Lung (tissue), 12 donors: Measurements from ENCODE around the gene RNF217. TPM values are rescaled to one million over a fixed set of nuclear protein-coding genes. Genes with fewer than 3 reads are reported as not detected.

Experiments
- ATAC-seq: fragments of 200-7000 bp; cut with Tn5 transposase; one replicate; pipeline ENCODE4 v1.9.1; 2020; ENCODE audit warnings: moderate number of reproducible peaks; ENCODE audit not compliant: insufficient read depth, low FRiP score
- DNase-seq, 3 donors: peaks; one replicate each; pipeline ENCODE4 v3.0.0-alpha.2; 2013 to 2017
- H3K27ac ChIP-seq, 2 donors: one replicate each; pipeline ENCODE4 v1.5.1; 2013; ENCODE audit warnings: mild to moderate bottlenecking in 2 of 2, moderate library complexity in 2 of 2, control low read depth in 1 of 2, inconsistent platforms in 1 of 2, low read depth in 1 of 2, low read length in 1 of 2
- H3K27me3 ChIP-seq, 3 donors: one replicate each; pipeline ENCODE4 v1.5.1; 2013; ENCODE audit warnings: low read length in 2 of 3; ENCODE audit not compliant: control insufficient read depth in 3 of 3, insufficient read depth in 3 of 3
- H3K36me3 ChIP-seq, 4 donors: one replicate each; pipeline ENCODE4 v1.5.1; 2013; ENCODE audit warnings: low read length in 4 of 4, mild to moderate bottlenecking in 1 of 4, moderate library complexity in 1 of 4; ENCODE audit not compliant: control insufficient read depth in 4 of 4, insufficient read depth in 4 of 4
- H3K4me1 ChIP-seq, 5 donors: one replicate each; pipeline ENCODE4 v1.5.1; 2013; ENCODE audit warnings: low read length in 5 of 5, mild to moderate bottlenecking in 2 of 5, moderate library complexity in 1 of 5; ENCODE audit not compliant: control insufficient read depth in 5 of 5, insufficient read depth in 5 of 5
- H3K4me3 ChIP-seq: one replicate; pipeline ENCODE4 v1.5.1; 2013; ENCODE audit warnings: mild to moderate bottlenecking, control low read depth, moderate library complexity
- H3K9ac ChIP-seq, 2 donors: one replicate each; pipeline ENCODE4 v1.5.1; 2013; ENCODE audit warnings: low read length in 2 of 2, control low read depth in 1 of 2; ENCODE audit not compliant: insufficient read depth in 1 of 2
- H3K9me3 ChIP-seq, 4 donors: one replicate each; pipeline ENCODE4 v1.5.1; 2013; ENCODE audit warnings: low read length in 3 of 4, mild to moderate bottlenecking in 1 of 4, moderate library complexity in 1 of 4; ENCODE audit not compliant: control insufficient read depth in 4 of 4, insufficient read depth in 3 of 4
- CTCF ChIP-seq: IDR thresholded peaks from 2 replicates; pipeline ENCODE4 v1.5.1; 2012; ENCODE audit warnings: mild to moderate bottlenecking; ENCODE audit errors: control extremely low read depth, extremely low read depth
- WGBS, 2 donors: extraction: QIAGEN DNeasy Blood & Tissue Kit; methylation state at CpG; one replicate each; pipeline ENCODE4 v1.1.7; 2013; 5-methylcytosine and 5-hydroxymethylcytosine counted together
- polyA plus RNA-seq, 2 donors: library from polyadenylated mRNA; stranded (reverse); fragments of 200-250 nt; gene quantifications; one replicate each; pipeline ENCODE4 v1.2.1, GENCODE V29; 2013
- total RNA-seq, 2 donors: library from RNA; depleted of rRNA in 1 of 2; stranded (reverse); fragments of >200 nt in 1 of 2; gene quantifications; one replicate each; pipeline ENCODE4 v1.2.1, GENCODE V29; 2014 to 2021
- donor health status: control.
- donor health status: control.
- donor health status: Bipolar disorder and iron deficiency.
- donor health status: healthy.
- donor health status: DM: yes; HTN: yes; CAD: no.

The RNF217 gene
- total and polyA plus RNA-seq, 4 donors, result 3.1 to 58.6 (median 13.6) TPM

- ATAC-seq (no peak), DNase-seq (peak in 2 of 3 donors; percentile 47 to 64)
- no peak overlapping the region for H3K9ac ChIP-seq
- no peaks in the 10 kb centered on the region for H3K9me3 ChIP-seq
- TF ChIP-seq CTCF, result no peak
- 56 to 73% methylated on average over 4 of the region's 4 CpGs for WGBS, 2 donors
- H3K36me3 ChIP-seq, result peaks cover 0 to 5% (median 1%) of the 10 kb centered on the region in 4 donors
- H3K4me1 ChIP-seq, result peaks cover 0 to 8% (median 0%) of the 10 kb centered on the region in 5 donors
- H3K4me3 ChIP-seq, result no peak overlapping the region
- no peak overlapping the region for H3K27ac ChIP-seq
- H3K27me3 ChIP-seq, result no peaks in the 10 kb centered on the region
Observed at GRCh38 chr6:125050663-125051318, 88.6 kb downstream of the RNF217 start.

- ATAC-seq (no peak), DNase-seq (no peak)
- peaks cover 0 to 8% (median 0%) of the 10 kb centered on the region in 5 donors for H3K4me1 ChIP-seq
- H3K9ac ChIP-seq, result no peak overlapping the region
- H3K27me3 ChIP-seq, result no peaks in the 10 kb centered on the region
- no peaks in the 10 kb centered on the region for H3K9me3 ChIP-seq
- TF ChIP-seq CTCF, result no peak
- peaks cover 0 to 1% (median 0%) of the 10 kb centered on the region in 4 donors for H3K36me3 ChIP-seq
- H3K4me3 ChIP-seq, result no peak overlapping the region
- WGBS, 2 donors, result 95 to 97% methylated on average over 2 of the region's 2 CpGs
- no peak overlapping the region for H3K27ac ChIP-seq
Observed at GRCh38 chr6:125053809-125054208, 91.6 kb downstream of the RNF217 start.

GRCh38 chr6:125054331-125054730, 92.1 kb downstream of the RNF217 start:
- Histone ChIP-seq H3K4me1 (peaks cover 0 to 8% (median 0%) of the 10 kb centered on the region in 5 donors), H3K36me3 (peaks cover 0 to 1% (median 0%) of the 10 kb centered on the region in 4 donors), H3K9me3 (no peaks in the 10 kb centered on the region), H3K4me3 (no peak overlapping the region), H3K27me3 (no peaks in the 10 kb centered on the region), H3K27ac (no peak overlapping the region), H3K9ac (no peak overlapping the region)
- 95 to 100% methylated on average over 2 of the region's 2 CpGs for WGBS, 2 donors
- DNase-seq, result no peak
- ATAC-seq, result no peak
- no peak for TF ChIP-seq CTCF
